CD8-positive, alpha-beta memory T cell (primary cell): ENCODE data around the gene CD207. TPM values are rescaled to one million over a fixed set of nuclear protein-coding genes. Genes with fewer than 3 reads are reported as not detected.

Experiments used
- CTCF ChIA-PET: fragments of 350-600 bp; sonication (Branson Sonifier 250); formaldehyde crosslinking; loops from one replicate; lab custom pipeline; 2021; ENCODE audit warnings: antibody characterized with exemption; lab: Charles Lee
- POLR2A ChIA-PET: fragments of 350-600 bp; sonication (Branson Sonifier 250); formaldehyde crosslinking; loops from one replicate; lab custom pipeline; 2021; ENCODE audit warnings: antibody characterized with exemption; lab: Charles Lee
- DNase-seq, 5 donors: peaks; one replicate each; pipeline versions ENCODE4 v3.0.0 to v3.0.0-alpha.2; 2020 to 2022; ENCODE audit warnings: mixed read lengths in 1 of 5
- H3K27ac ChIP-seq: one replicate; pipeline ENCODE4 v1.7.0; 2013; ENCODE audit warnings: low read depth, mild to moderate bottlenecking, low read length, moderate library complexity
- H3K27me3 ChIP-seq: 2 replicates; pipeline ENCODE4 v1.7.0; 2013; ENCODE audit warnings: low read length, mild to moderate bottlenecking; ENCODE audit not compliant: insufficient read depth, poor library complexity, severe bottlenecking
- H3K36me3 ChIP-seq: 2 replicates; pipeline ENCODE4 v1.7.0; 2013; ENCODE audit warnings: mild to moderate bottlenecking, low read length, moderate library complexity; ENCODE audit not compliant: insufficient read depth
- H3K4me1 ChIP-seq: 2 replicates; pipeline ENCODE4 v1.7.0; 2013; ENCODE audit warnings: mild to moderate bottlenecking, low read length, moderate library complexity; ENCODE audit not compliant: insufficient read depth
- H3K4me3 ChIP-seq: 2 replicates; pipeline ENCODE4 v1.7.0; 2013; ENCODE audit warnings: mild to moderate bottlenecking, low read length
- H3K9me3 ChIP-seq: 2 replicates; pipeline ENCODE4 v1.7.0; 2013; ENCODE audit warnings: mild to moderate bottlenecking, low read length
- H3K27ac Mint-ChIP-seq, 8 donors: one replicate each; pipeline ENCODE4 v1.8.0; 2020 to 2021; ENCODE audit warnings: mixed read lengths in 8 of 8, mild to moderate bottlenecking in 6 of 8, inconsistent platforms in 3 of 8, moderate library complexity in 3 of 8
- H3K27me3 Mint-ChIP-seq, 2 donors: one replicate each; pipeline ENCODE4 v1.8.0; 2020 to 2021; ENCODE audit warnings: mixed read lengths in 2 of 2, mild to moderate bottlenecking in 1 of 2, moderate library complexity in 1 of 2
- H3K36me3 Mint-ChIP-seq, 3 donors: one replicate each; pipeline ENCODE4 v1.8.0; 2020 to 2021; ENCODE audit warnings: mixed read lengths in 3 of 3, inconsistent platforms in 1 of 3, mild to moderate bottlenecking in 1 of 3
- H3K4me1 Mint-ChIP-seq, 3 donors: one replicate each; pipeline ENCODE4 v1.8.0; 2020 to 2021; ENCODE audit warnings: mixed read lengths in 3 of 3, inconsistent platforms in 1 of 3, mild to moderate bottlenecking in 1 of 3
- H3K4me3 Mint-ChIP-seq, 7 donors: one replicate each; pipeline ENCODE4 v1.8.0; 2020 to 2021; ENCODE audit warnings: mixed read lengths in 7 of 7, mild to moderate bottlenecking in 6 of 7, moderate library complexity in 4 of 7, inconsistent platforms in 2 of 7
- H3K9me3 Mint-ChIP-seq, 5 donors: one replicate each; pipeline ENCODE4 v1.8.0; 2020 to 2022; ENCODE audit warnings: mixed read lengths in 5 of 5, mild to moderate bottlenecking in 3 of 5, moderate library complexity in 2 of 5, inconsistent platforms in 1 of 5
- polyA plus RNA-seq: library from polyadenylated mRNA; unstranded; fragments of 300-500 nt; fragmentation: Illumina TruSeq; gene quantifications from one replicate; pipeline ENCODE4 v1.2.3, GENCODE V29; 2021
- total RNA-seq, 2 experiments: library from RNA; stranded (reverse); gene quantifications; one replicate each; pipeline ENCODE4 v1.2.3, GENCODE V29; 2021

Gene CD207
- total and polyA plus RNA-seq, 3 experiments from 2014 or later, result not detected

DNA sequence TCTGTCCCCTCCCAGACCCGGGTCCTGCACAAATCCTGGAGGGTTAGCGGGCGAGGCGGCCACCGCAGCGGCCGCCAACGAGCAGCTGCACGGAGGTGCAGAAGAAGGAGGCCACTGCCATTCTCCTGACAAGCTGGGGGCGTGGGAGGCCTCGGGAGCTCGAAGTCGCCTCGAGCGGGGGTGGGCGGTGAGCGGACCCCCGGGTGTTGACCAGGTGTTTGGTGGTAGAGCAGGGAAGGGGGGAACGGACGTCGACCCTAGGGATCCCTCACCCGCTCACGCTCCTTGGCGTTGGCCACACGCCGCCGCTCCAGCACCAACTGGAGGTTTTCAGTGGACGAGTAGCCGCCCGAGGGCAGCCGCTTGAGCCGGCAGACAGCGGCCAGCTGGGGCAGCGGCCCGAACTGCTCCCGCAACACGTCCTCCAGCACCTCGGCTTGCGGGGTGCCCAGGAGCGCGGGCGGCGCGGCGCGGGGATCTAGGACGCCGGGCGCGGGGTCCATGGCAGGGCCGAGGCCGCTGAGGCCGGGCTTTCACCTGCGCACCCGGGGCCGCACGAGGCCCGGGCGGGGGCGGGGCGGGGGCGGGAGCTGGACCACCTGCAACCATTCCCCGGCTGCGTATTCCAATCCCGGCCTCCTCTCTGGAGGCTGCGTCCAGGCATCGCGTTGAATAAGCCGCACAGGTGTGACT, 45.3 kb downstream of the CD207 start, which contains the start of gene FIGLA:
TSS of gene FIGLA (minus strand) at position 508 of the 693 bp plus-strand sequence. CDS start at position 503, 5 bp downstream.
- Mint-ChIP-seq H3K27ac (peak within 1 kb of the TSS in 3 of 8 donors; percentile 15 to 54 (median 28)), H3K4me1 (peaks cover 6 to 13% (median 10%) of the 10 kb centered on the region in 3 donors), H3K4me3 (peak within 1 kb of the TSS in 6 of 7 donors; percentile 78 to 88 (median 82)), H3K36me3 (no peaks in the 10 kb centered on the region), H3K27me3 (peaks cover 26 to 66% of the 10 kb centered on the region in 2 donors), H3K9me3 (no peaks in the 10 kb centered on the region)
- no peak for DNase-seq
- Histone ChIP-seq H3K9me3 (no peaks in the 10 kb centered on the region), H3K4me3 (peak within 1 kb of the TSS; percentile 1), H3K4me1 (peaks cover 10% of the 10 kb centered on the region), H3K27me3 (peaks cover 11% of the 10 kb centered on the region), H3K36me3 (no peaks in the 10 kb centered on the region), H3K27ac (no peak within 1 kb of the TSS)
- CTCF ChIA-PET, result interaction anchor here (1.2 kb wide), 1 partner anchor 9 kb away, joined by 4 read pairs; no protein-coding TSS in a partner anchor
- POLR2A ChIA-PET, result no interaction called here

DNA sequence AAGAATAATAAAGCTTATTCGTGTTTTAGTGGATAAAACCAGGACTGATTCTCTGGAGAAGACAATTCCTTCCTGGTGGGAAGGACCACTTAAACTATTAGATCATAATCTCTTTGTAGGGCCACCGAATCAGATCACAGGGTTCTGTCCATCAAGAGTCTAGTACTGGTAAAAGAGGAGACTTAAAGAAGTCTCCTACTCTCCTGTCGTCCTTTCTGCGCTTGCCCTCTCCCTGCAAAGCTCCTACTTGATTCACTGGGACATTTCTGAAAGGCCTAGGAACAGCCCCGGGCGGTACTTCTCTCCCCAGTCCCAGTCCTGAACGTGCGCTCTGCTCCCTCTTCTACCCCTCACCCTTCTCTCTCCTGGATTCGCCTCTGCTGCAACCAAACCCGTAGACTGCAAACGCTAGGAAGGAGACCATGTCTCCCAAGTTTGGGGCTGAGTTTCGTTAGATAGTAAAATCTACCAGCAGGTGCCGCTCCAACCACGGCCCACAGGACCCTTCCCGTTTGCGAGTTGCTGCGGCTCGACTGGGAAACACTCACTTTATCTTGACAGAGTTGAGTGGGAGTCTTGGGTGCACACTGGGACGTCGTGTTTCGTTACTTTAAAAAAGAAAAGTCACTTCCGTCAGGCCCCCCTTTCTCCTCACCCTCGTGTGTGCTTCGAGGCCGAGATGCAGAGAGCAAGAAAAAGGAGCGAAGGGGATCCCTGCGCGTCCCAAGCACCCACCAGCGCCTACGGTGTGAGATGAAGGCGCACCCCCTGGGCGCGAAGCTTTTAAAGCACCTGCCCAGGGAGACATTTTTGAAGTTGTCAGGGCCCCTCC, 46.1 kb downstream of the CD207 start:
- Mint-ChIP-seq H3K27ac (peak overlapping the region in 3 of 8 donors; percentile 15 to 54 (median 28)), H3K4me1 (peaks cover 6 to 15% (median 11%) of the 10 kb centered on the region in 3 donors)
- POLR2A ChIA-PET, result no interaction called here

DNA sequence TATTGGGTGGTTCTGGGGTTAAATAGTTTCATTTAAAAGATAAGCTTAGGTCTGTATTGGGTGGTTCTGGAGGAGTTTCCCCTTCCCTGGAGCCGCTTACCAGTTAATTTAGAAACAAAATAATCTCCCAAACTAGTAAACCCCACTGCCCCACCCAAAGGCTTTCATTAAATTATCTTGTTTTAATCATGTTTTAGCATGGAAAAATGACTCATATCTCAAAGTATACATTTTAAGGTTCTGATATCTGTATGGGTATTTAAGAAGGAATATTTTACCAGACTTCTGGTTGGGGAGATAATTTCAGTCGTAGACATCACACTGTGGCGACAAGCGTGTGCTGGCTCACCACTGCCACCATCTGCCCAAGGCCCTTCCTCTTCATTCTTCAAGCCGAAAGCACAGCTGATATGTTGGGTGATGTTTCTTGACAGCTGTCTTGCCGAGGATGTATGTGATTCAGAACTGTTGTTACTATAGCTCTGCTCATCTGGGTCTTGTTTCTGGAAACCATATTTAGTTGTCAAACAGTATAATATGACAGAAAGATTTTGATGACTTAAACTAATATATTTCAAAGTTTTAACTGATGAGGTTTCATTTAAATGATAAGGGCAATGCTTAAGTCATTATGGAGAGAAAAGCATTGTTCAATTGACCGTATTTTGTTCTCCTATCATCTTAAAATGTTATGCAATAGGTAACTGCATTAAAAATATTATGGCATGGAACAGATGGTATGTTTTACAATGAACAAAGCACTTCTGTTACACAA, 50.3 kb downstream of the CD207 start:
- Mint-ChIP-seq H3K27me3 (peaks cover 12 to 45% of the 10 kb centered on the region in 2 donors), H3K9me3 (no peaks in the 10 kb centered on the region), H3K27ac (no peak overlapping the region), H3K4me1 (peaks cover 6 to 11% (median 9%) of the 10 kb centered on the region in 3 donors), H3K36me3 (no peaks in the 10 kb centered on the region), H3K4me3 (no peak overlapping the region)
- ChIA-PET POLR2A (interaction anchor here (0.5 kb wide), 1 partner anchor 11 kb away, joined by 3 read pairs; no protein-coding TSS in a partner anchor), CTCF (interaction anchor here (1.5 kb wide), 1 partner anchor 17 kb away, joined by 3 read pairs; the partner anchor contains the start of gene ADD2)
- peaks cover 11% of the 10 kb centered on the region for H3K27me3 ChIP-seq
- H3K36me3 ChIP-seq, result no peaks in the 10 kb centered on the region
- H3K4me1 ChIP-seq, result peaks cover 9% of the 10 kb centered on the region
- no peaks in the 10 kb centered on the region for H3K9me3 ChIP-seq
- DNase-seq, result peak in 1 of 5 donors; percentile 25
- no peak overlapping the region for H3K4me3 ChIP-seq
- H3K27ac ChIP-seq, result no peak overlapping the region

More for the DNA sequence above, 46.1 kb downstream of the CD207 start:
- H3K27ac ChIP-seq, result no peak overlapping the region
- peaks cover 11% of the 10 kb centered on the region for H3K27me3 ChIP-seq
- Mint-ChIP-seq H3K27me3 (peaks cover 26 to 68% of the 10 kb centered on the region in 2 donors), H3K36me3 (no peaks in the 10 kb centered on the region), H3K4me3 (peak overlapping the region in 6 of 7 donors; percentile 78 to 88 (median 82)), H3K9me3 (no peaks in the 10 kb centered on the region)
- no peaks in the 10 kb centered on the region for H3K36me3 ChIP-seq
- no peaks in the 10 kb centered on the region for H3K9me3 ChIP-seq
- H3K4me3 ChIP-seq, result peak overlapping the region; percentile 1
- DNase-seq, result peak; percentile 24 to 64 (median 36)
- CTCF ChIA-PET, result interaction anchor here (0.7 to 1.2 kb wide), 3 partner anchors 8 to 158 kb away, joined by 3 to 4 read pairs (median 3); no protein-coding TSS in a partner anchor
- H3K4me1 ChIP-seq, result peaks cover 10% of the 10 kb centered on the region

DNA sequence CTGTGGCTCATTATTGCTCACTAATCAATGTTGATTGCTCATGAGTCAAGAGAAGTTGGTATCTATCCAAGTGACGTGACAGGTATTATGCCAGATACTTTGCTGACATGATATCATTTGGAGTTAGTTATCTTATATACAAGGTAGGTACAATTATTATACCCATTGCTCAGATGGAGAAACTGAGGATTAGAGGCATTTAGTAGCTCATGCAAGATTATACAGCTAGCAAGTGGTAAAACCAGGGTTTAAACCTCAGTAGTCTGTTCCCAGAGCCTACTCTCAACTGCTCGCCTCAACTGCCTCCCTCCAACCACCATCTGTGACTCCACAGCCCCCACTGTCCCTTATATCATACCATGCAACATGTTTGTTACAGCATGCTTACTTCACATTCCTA, 51.3 kb downstream of the CD207 start:
- no peaks in the 10 kb centered on the region for H3K9me3 ChIP-seq
- peaks cover under 1 to 6% (median 5%) of the 10 kb centered on the region in 3 donors for H3K4me1 Mint-ChIP-seq
- no peak overlapping the region for H3K27ac Mint-ChIP-seq
- H3K36me3 Mint-ChIP-seq, result no peaks in the 10 kb centered on the region
- POLR2A ChIA-PET, result no interaction called here
- no peaks in the 10 kb centered on the region for H3K36me3 ChIP-seq
- H3K9me3 Mint-ChIP-seq, result no peaks in the 10 kb centered on the region
- no peak overlapping the region for H3K4me3 ChIP-seq
- no peak overlapping the region for H3K27ac ChIP-seq
- DNase-seq, result no peak
- H3K4me3 Mint-ChIP-seq, result no peak overlapping the region
- peaks cover 2% of the 10 kb centered on the region for H3K27me3 ChIP-seq
- H3K27me3 Mint-ChIP-seq, result peaks cover 13 to 39% of the 10 kb centered on the region in 2 donors
- peaks cover under 1% of the 10 kb centered on the region for H3K4me1 ChIP-seq
- CTCF ChIA-PET, result interaction anchor here (1.5 kb wide), 1 partner anchor 16 kb away, joined by 3 read pairs; the partner anchor contains the start of gene ADD2

Other genes starting within 250 kb of the CD207 start
- 1 to 10 TPM in 1 of 2 experiments, under 1 TPM in 1; 0.74 to 1.2 TPM for gene ADD2, start 67.6 kb downstream of the CD207 start, total RNA-seq
- gene ADD2, start 67.6 kb downstream of the CD207 start, polyA plus RNA-seq, result 0.18 TPM
- gene FIGLA, start 45.2 kb downstream of the CD207 start, total RNA-seq, result not detected
- not detected for gene FIGLA, start 45.2 kb downstream of the CD207 start, polyA plus RNA-seq
- not detected for gene CLEC4F, start 15.2 kb downstream of the CD207 start, total RNA-seq
- not detected for gene CLEC4F, start 15.2 kb downstream of the CD207 start, polyA plus RNA-seq
- not detected for gene VAX2, start 64.8 kb upstream of the CD207 start, total RNA-seq
- not detected for gene VAX2, start 64.8 kb upstream of the CD207 start, polyA plus RNA-seq
- not detected for gene ATP6V1B1, start 100.1 kb upstream of the CD207 start, total RNA-seq
- gene ATP6V1B1, start 100.1 kb upstream of the CD207 start, polyA plus RNA-seq, result not detected
- under 1 TPM in 1 of 2 experiments, not detected in 1; 0.35 TPM for gene ANKRD53, start 142.8 kb upstream of the CD207 start, total RNA-seq
- 0.16 TPM for gene ANKRD53, start 142.8 kb upstream of the CD207 start, polyA plus RNA-seq
- 10 to 100 TPM; 95.4 to 96.1 TPM for gene TEX261, start 159.1 kb upstream of the CD207 start, total RNA-seq
- gene TEX261, start 159.1 kb upstream of the CD207 start, polyA plus RNA-seq, result 35.7 TPM
- 10 to 100 TPM; 76.3 to 77.2 TPM for gene NAGK, start 232.8 kb upstream of the CD207 start, total RNA-seq
- 69.2 TPM for gene NAGK, start 232.8 kb upstream of the CD207 start, polyA plus RNA-seq